Ishikawa (cell line): ENCODE measurements around the gene ADGRL3.

Source experiments
- CEBPB ChIP-seq: IDR thresholded peaks from 2 replicates; pipeline ENCODE4 v1.6.1; 2012
- FOXM1 ChIP-seq: IDR thresholded peaks from 2 replicates; pipeline ENCODE4 v1.6.1; 2012; ENCODE audit warnings: low read depth, borderline replicate concordance
- TF ChIP-seq, protein P1 (sequence below): IDR thresholded peaks from 2 replicates; pipeline ENCODE4 v1.6.1; 2012
- TF ChIP-seq, protein P2 (sequence below): IDR thresholded peaks from 2 replicates; pipeline ENCODE4 v1.6.1; 2012; ENCODE audit warnings: low read depth, mild to moderate bottlenecking

DNA sequence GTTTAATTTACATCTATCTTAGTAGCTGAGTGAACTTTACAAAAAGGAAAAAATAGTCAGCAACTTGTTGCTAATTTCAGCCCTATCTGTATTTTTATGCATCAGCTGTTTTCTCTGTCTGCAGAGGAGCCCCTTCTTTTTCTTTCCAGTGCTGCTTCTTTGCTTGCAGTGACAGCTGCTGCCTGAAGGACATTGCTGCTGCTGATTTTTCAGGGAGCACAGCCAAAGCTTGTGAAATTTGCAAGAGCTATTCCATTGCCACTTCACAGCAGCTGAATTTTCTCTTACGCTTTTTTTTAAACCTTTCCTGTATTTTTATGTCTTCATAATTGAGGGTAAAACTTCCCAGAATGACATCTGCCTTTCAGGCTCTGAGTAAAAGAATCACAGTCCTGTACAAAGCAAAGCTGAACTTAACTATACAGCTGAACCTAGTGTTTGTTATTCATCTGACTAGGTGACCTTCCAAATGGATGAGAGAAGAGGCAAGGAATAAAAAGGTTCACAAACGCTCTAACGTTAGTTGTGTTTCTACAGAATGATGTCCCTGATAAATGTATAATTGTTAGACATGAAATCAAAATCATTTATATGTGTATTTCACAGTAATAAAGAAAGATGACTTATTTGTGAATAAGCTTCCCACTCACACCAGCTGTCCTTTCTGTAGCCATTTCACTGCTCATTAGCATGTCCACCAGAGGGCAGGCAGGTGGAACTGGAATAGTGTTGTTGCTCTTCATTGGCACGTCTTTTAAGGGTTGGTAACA is 541.4 kb downstream of the ADGRL3 start:
- no peak for TF ChIP-seq FOXM1
- TF ChIP-seq CEBPB = no peak
- TF ChIP-seq, protein P1, sequence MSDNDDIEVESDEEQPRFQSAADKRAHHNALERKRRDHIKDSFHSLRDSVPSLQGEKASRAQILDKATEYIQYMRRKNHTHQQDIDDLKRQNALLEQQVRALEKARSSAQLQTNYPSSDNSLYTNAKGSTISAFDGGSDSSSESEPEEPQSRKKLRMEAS = no peak
- TF ChIP-seq, protein P2, sequence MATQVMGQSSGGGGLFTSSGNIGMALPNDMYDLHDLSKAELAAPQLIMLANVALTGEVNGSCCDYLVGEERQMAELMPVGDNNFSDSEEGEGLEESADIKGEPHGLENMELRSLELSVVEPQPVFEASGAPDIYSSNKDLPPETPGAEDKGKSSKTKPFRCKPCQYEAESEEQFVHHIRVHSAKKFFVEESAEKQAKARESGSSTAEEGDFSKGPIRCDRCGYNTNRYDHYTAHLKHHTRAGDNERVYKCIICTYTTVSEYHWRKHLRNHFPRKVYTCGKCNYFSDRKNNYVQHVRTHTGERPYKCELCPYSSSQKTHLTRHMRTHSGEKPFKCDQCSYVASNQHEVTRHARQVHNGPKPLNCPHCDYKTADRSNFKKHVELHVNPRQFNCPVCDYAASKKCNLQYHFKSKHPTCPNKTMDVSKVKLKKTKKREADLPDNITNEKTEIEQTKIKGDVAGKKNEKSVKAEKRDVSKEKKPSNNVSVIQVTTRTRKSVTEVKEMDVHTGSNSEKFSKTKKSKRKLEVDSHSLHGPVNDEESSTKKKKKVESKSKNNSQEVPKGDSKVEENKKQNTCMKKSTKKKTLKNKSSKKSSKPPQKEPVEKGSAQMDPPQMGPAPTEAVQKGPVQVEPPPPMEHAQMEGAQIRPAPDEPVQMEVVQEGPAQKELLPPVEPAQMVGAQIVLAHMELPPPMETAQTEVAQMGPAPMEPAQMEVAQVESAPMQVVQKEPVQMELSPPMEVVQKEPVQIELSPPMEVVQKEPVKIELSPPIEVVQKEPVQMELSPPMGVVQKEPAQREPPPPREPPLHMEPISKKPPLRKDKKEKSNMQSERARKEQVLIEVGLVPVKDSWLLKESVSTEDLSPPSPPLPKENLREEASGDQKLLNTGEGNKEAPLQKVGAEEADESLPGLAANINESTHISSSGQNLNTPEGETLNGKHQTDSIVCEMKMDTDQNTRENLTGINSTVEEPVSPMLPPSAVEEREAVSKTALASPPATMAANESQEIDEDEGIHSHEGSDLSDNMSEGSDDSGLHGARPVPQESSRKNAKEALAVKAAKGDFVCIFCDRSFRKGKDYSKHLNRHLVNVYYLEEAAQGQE = no peak
